Measurements from ENCODE around the gene IGSF9B.

DNA sequence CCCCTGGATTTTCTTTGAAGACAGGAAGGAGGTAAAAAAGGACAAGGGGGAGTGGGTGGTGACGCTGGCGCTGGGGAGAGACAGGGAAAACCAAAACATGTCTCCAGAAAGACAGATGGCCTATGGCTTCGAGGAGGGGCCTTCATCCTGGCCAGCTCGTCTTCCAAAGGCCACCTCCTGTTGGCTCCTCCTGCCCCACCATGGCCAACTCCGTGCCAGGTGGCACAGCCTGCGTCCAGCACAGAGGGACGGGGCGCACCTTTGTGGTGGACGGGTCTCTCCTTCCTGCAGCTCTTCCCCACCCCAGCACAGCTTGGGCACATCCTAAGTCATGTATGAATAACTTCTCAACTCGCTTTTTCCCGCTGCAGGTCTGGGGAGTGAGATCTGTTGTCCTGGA is 22.7 kb downstream of the IGSF9B start:
- TF ChIP-seq CTCF (IDR thresholded peaks at IDR 0.05) (no peak), POLR2A (IDR thresholded peaks at IDR 0.05) (no peak)

Data from uterus (tissue), 2 donors.